GM06990 (cell line): Measurements from ENCODE around the gene MEF2A.
"Not testable (repeated sequence)": the region's sequence is repeated elsewhere in the genome, so short reads cannot be mapped to it uniquely, and the experiment has no call there.

Experiments used
- DNase-seq: peaks from one replicate; pipeline ENCODE4 v3.0.0-alpha.2; 2011; ENCODE audit not compliant: insufficient read length; ENCODE audit errors: extremely low read depth
- H3K27me3 ChIP-seq: replicated peaks from 2 replicates; pipeline ENCODE4 v1.6.0; 2011; ENCODE audit warnings: low read length; ENCODE audit not compliant: control insufficient read depth, insufficient read depth
- H3K36me3 ChIP-seq: 2 replicates; pipeline ENCODE4 v1.5.1; 2011; ENCODE audit warnings: low read length; ENCODE audit not compliant: control insufficient read depth, insufficient read depth
- H3K4me3 ChIP-seq: replicated peaks from 2 replicates; pipeline ENCODE4 v1.5.1; 2011; ENCODE audit warnings: low read depth, mild to moderate bottlenecking, control low read depth, low read length
- CTCF ChIP-seq: IDR thresholded peaks from 2 replicates; pipeline ENCODE4 v1.5.1; 2011; ENCODE audit warnings: low read length, control low read depth, mild to moderate bottlenecking, inconsistent platforms; ENCODE audit not compliant: insufficient read depth, poor library complexity, severe bottlenecking

Gene MEF2A

GRCh38 chr15:99738021-99738847 is 172.4 kb downstream of the MEF2A start:
- DNase-seq = no peak
- no peak for TF ChIP-seq CTCF
- no peaks in the 10 kb centered on the region for H3K27me3 ChIP-seq
- no peak overlapping the region for H3K4me3 ChIP-seq
- no peaks in the 10 kb centered on the region for H3K36me3 ChIP-seq

GRCh38 chr15:99741835-99742234 is 176.1 kb downstream of the MEF2A start:
- Histone ChIP-seq H3K4me3 (no peak overlapping the region), H3K36me3 (no peaks in the 10 kb centered on the region), H3K27me3 (no peaks in the 10 kb centered on the region)
- TF ChIP-seq CTCF = no peak
- DNase-seq = no peak

DNA sequence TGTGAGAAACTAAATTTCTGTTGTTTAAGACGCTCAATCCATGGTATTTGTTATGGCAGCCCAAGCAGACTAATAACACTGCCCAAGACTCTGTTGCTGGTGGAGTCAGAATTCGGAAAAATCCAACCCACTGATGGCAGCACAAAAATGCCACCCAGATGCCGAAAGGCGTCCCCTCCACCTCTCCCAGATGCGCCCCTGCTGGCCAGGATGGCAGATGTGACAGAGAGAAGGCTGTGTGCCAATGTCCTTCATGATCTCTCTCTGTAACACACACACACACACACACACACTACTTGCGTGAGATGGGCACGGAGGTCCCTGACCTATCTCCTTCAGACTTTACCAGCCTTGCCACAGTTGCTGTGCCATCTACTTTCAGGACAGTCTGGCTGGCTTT is 178.4 kb downstream of the MEF2A start:
- peak; percentile 15 for TF ChIP-seq CTCF
- Histone ChIP-seq H3K27me3 (no peaks in the 10 kb centered on the region), H3K4me3 (no peak overlapping the region), H3K36me3 (no peaks in the 10 kb centered on the region)
- no peak for DNase-seq

GRCh38 chr15:99745370-99746086 is 179.7 kb downstream of the MEF2A start:
- H3K27me3 ChIP-seq = no peaks in the 10 kb centered on the region
- DNase-seq = no peak
- H3K4me3 ChIP-seq = no peak overlapping the region
- TF ChIP-seq CTCF = no peak
- no peaks in the 10 kb centered on the region for H3K36me3 ChIP-seq

GRCh38 chr15:99749386-99749785 is 183.6 kb downstream of the MEF2A start:
- Histone ChIP-seq H3K4me3 (no peak overlapping the region), H3K36me3 (no peaks in the 10 kb centered on the region), H3K27me3 (no peaks in the 10 kb centered on the region)
- no peak for TF ChIP-seq CTCF
- no peak for DNase-seq

DNA sequence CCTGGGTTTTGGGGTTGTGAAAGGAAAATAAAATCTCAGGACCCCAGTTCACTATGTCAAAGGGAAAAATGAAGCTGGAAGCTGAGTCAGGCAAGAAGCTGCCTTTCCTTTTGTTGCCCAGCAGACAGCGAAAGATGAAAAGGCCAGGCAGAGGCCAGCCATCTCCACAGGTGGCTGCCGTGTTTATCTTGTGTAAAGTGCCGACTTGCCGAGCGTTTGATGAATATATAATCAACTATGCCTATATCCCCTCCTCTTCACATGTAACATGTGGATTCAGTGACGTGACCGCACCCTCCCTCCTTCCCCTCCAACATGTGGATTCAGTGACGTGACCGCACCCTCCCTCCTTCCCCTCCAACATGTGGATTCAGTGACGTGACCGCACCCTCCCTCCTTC is 184.5 kb downstream of the MEF2A start:
- H3K36me3 ChIP-seq, H3K27me3 ChIP-seq, H3K4me3 ChIP-seq, DNase-seq: not testable (repeated sequence)
